HCT116 (cell line): ENCODE results near the gene RCL1. TPM values are rescaled to one million over a fixed set of nuclear protein-coding genes. Genes with fewer than 3 reads are reported as not detected.

Source experiments
- ATAC-seq: fragments of 200-7000 bp; cut with Tn5 transposase; 2 replicates; pipeline ENCODE4 v1.9.1; 2020; ENCODE audit warnings: mild to moderate bottlenecking, moderate library complexity
- BruUV-seq: library from RNA; stranded (reverse); fragments of 400-500 nt; replicated peaks from 2 replicates; lab custom pipeline; 2021; lab: Mats Ljungman, UMichigan
- CTCF ChIA-PET: fragments of 300-600 bp; sonication (Branson Sonifier 250); formaldehyde crosslinking; loops from one replicate; lab custom pipeline; 2021; ENCODE audit warnings: antibody characterized with exemption; lab: Charles Lee
- POLR2A ChIA-PET: fragments of 300-600, 350-600 bp; sonication (Branson Sonifier 250); formaldehyde crosslinking; loops from one replicate; lab custom pipeline; 2021; ENCODE audit warnings: antibody characterized with exemption; lab: Charles Lee
- RAD21 ChIA-PET, 2 experiments: fragments of 300-600 bp; sonication (Branson Sonifier 250); formaldehyde crosslinking; loops; one replicate each; lab custom pipeline; 2023; ENCODE audit warnings: low total read pairs in 2 of 2; ENCODE audit not compliant: uncharacterized antibody in 2 of 2, unreplicated experiment in 2 of 2, low non-redundant PET in 1 of 2; lab: Charles Lee
- DNase-seq: peaks from one replicate; pipeline ENCODE4 v3.0.0-alpha.2; 2010; ENCODE audit warnings: low read depth, low spot score
- H2AFZ ChIP-seq: fragments of 200-600 bp; shearing (Covaris generic), sonication (generic); 2 replicates; pipeline ENCODE4 v1.6.1; 2017; ENCODE audit warnings: low read depth, mixed run types, mixed read lengths, antibody characterized with exemption, low read length; ENCODE audit not compliant: poor library complexity, severe bottlenecking
- H3K27ac ChIP-seq: 2 replicates; pipeline ENCODE4 v1.5.1; 2012; ENCODE audit warnings: low read depth, low read length
- H3K27me3 ChIP-seq: fragments of 200-600 bp; sonication (generic); 2 replicates; pipeline ENCODE4 v1.6.1; 2016; ENCODE audit warnings: mixed run types, low read length, mixed read lengths; ENCODE audit not compliant: insufficient read depth
- H3K36me3 ChIP-seq, 2 experiments: fragments of 200-500 bp in 1 of 2; fragments of 200-600 bp in 1 of 2; sonication (Bioruptor generic) in 1 of 2; sonication (generic) in 1 of 2; 2 replicates each; pipeline versions ENCODE4 v1.5.1 to v1.6.1; 2014 to 2016; ENCODE audit warnings: low read length in 2 of 2, inconsistent platforms in 1 of 2, mixed read lengths in 1 of 2, mixed run types in 1 of 2; ENCODE audit not compliant: insufficient read depth in 2 of 2, control insufficient read depth in 1 of 2
- H3K4me1 ChIP-seq, 2 experiments: fragments of 200-600 bp in 1 of 2; sonication (generic) in 1 of 2; 2 replicates each; pipeline versions ENCODE4 v1.5.1 to v1.6.1; 2012 to 2017; ENCODE audit warnings: low read length in 2 of 2, inconsistent platforms in 1 of 2, mild to moderate bottlenecking in 1 of 2, mixed read lengths in 1 of 2, mixed run types in 1 of 2, moderate library complexity in 1 of 2; ENCODE audit not compliant: insufficient read depth in 2 of 2, control insufficient read depth in 1 of 2
- H3K4me2 ChIP-seq: fragments of 200-600 bp; sonication (generic); 2 replicates; pipeline ENCODE4 v1.6.1; 2017; ENCODE audit warnings: mixed run types, low read length, mixed read lengths
- H3K4me3 ChIP-seq, 2 experiments: fragments of 200-600 bp in 1 of 2; sonication (generic) in 1 of 2; replicated peaks in 1 of 2; 2 replicates each; pipeline ENCODE4 v1.5.1; 2011 to 2016; ENCODE audit warnings: low read length in 2 of 2, control low read depth in 1 of 2, low read depth in 1 of 2, mild to moderate bottlenecking in 1 of 2, mixed read lengths in 1 of 2, mixed run types in 1 of 2
- H3K79me2 ChIP-seq: fragments of 200-600 bp; sonication (generic); 2 replicates; pipeline ENCODE4 v1.6.1; 2017; ENCODE audit warnings: mild to moderate bottlenecking, mixed run types, low read length, moderate library complexity, mixed read lengths; ENCODE audit not compliant: insufficient read depth
- H3K9ac ChIP-seq: fragments of 200-600 bp; sonication (generic); 2 replicates; pipeline ENCODE4 v1.6.1; 2016; ENCODE audit warnings: low read length, mixed read lengths
- H3K9me2 ChIP-seq: fragments of 200-600 bp; sonication (generic), shearing (Covaris generic); 2 replicates; pipeline ENCODE4 v1.6.1; 2017; ENCODE audit warnings: mixed run types, mild to moderate bottlenecking, moderate library complexity; ENCODE audit not compliant: insufficient read depth
- H3K9me3 ChIP-seq, 2 experiments: fragments of 200-500 bp in 1 of 2; fragments of 200-600 bp in 1 of 2; sonication (Bioruptor generic) in 1 of 2; sonication (generic) in 1 of 2; 2 replicates each; pipeline ENCODE4 v1.6.1; 2014 to 2017; ENCODE audit warnings: low read length in 2 of 2, mixed read lengths in 2 of 2, inconsistent platforms in 1 of 2, low read depth in 1 of 2, mild to moderate bottlenecking in 1 of 2, mixed run types in 1 of 2, moderate library complexity in 1 of 2; ENCODE audit not compliant: control insufficient read depth in 1 of 2, insufficient read depth in 1 of 2
- H4K20me1 ChIP-seq: fragments of 200-600 bp; sonication (generic), shearing (Covaris generic); 2 replicates; pipeline ENCODE4 v1.6.1; 2017; ENCODE audit warnings: mixed run types, mild to moderate bottlenecking, moderate library complexity; ENCODE audit not compliant: insufficient read depth
- CBX3 ChIP-seq: IDR thresholded peaks from 2 replicates; pipeline ENCODE4 v1.6.1; 2012; ENCODE audit warnings: low read depth
- RAD21 ChIP-seq: IDR thresholded peaks from 2 replicates; pipeline ENCODE4 v1.6.1; 2012; ENCODE audit warnings: low read depth, mild to moderate bottlenecking
- SP1 ChIP-seq: IDR thresholded peaks from 2 replicates; pipeline ENCODE4 v1.6.1; 2012; ENCODE audit warnings: low read depth
- SRF ChIP-seq: IDR thresholded peaks from 2 replicates; pipeline ENCODE4 v1.6.1; 2012; ENCODE audit warnings: low read depth
- ZNF274 ChIP-seq: fragments of 200-500 bp; sonication (Bioruptor generic); IDR thresholded peaks from 2 replicates; pipeline ENCODE4 v1.6.1; 2014; ENCODE audit warnings: mild to moderate bottlenecking, low read depth, low read length, inconsistent platforms
- intact Hi-C: fragments of 100-400 bp; cut with micrococcal nuclease; formaldehyde crosslinking; loops from 2 replicates; pipeline ENCODE4 v1.10.0; 2022
- total RNA-seq: library from RNA; stranded (reverse); gene quantifications from one replicate; pipeline ENCODE4 v1.2.1, GENCODE V29; 2021; ENCODE audit not compliant: unreplicated experiment
- TF ChIP-seq, protein P1 (sequence below), 3 experiments: fragments of 200-600 bp in 1 of 3; sonication (generic) in 1 of 3; IDR thresholded peaks in 2 of 3; conservative IDR thresholded peaks in 1 of 3; 2 replicates each; pipeline ENCODE4 v1.5.1; 2012 to 2017; ENCODE audit warnings: low read depth in 2 of 3, low read length in 2 of 3, antibody characterized with exemption in 1 of 3, borderline replicate concordance in 1 of 3, control low read depth in 1 of 3, mild to moderate bottlenecking in 1 of 3, mixed read lengths in 1 of 3, mixed run types in 1 of 3, moderate library complexity in 1 of 3; ENCODE audit not compliant: insufficient read depth in 1 of 3

RCL1 gene
- total RNA-seq, 1 experiment from 2014 or later: 29.9 TPM

DNA sequence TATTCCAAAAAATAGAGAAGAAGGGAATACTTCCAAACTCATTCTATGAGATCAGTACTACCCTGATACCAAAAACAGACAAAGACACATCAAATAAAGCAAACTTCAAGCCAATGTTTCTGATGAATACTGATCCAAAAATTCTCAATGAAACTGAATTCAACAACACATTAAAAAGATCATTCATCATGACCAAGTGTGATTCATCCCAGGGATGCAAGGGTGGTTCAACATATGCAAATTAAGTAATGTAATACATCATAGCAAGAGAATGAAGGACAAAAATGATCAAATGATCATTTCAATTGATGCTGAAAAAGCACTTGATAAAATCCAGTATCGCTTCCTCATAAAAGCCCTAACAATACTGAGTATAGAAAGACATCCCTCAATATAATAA lies 4.9 kb upstream of the RCL1 start (continued):
- no peak for TF ChIP-seq CBX3
- no peak for TF ChIP-seq SRF
- TF ChIP-seq, protein P1, sequence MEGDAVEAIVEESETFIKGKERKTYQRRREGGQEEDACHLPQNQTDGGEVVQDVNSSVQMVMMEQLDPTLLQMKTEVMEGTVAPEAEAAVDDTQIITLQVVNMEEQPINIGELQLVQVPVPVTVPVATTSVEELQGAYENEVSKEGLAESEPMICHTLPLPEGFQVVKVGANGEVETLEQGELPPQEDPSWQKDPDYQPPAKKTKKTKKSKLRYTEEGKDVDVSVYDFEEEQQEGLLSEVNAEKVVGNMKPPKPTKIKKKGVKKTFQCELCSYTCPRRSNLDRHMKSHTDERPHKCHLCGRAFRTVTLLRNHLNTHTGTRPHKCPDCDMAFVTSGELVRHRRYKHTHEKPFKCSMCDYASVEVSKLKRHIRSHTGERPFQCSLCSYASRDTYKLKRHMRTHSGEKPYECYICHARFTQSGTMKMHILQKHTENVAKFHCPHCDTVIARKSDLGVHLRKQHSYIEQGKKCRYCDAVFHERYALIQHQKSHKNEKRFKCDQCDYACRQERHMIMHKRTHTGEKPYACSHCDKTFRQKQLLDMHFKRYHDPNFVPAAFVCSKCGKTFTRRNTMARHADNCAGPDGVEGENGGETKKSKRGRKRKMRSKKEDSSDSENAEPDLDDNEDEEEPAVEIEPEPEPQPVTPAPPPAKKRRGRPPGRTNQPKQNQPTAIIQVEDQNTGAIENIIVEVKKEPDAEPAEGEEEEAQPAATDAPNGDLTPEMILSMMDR (IDR thresholded peaks at IDR 0.05 in 2 of 3, conservative IDR thresholded peaks at IDR 0.05 in 1 of 3; ENCODE audit: borderline replicate concordance in 1 of 3, insufficient read depth in 1 of 3, low read depth in 2 of 3, low read length in 2 of 3): no peak
- TF ChIP-seq, all 23 proteins: peak for 0

DNA sequence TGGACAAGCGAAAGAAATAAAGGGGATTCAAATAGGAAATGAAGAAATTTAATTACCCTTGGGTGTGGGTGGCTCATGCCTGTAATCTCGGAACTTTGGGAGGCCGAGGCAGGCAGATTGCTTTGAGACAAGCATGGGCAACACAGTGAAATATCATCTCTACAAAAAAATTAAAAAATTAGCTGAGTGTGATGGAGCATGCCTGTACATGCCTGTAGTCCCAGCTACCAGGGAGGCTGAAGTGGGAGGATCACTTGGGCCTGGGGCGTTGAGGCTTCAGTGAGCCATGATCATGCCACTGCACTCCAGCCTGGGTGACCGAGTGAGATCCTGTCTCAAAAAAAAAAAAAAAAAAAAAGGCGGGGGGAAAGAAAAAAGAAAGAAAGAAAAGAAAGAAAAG lies 4.0 kb upstream of the RCL1 start:
- Histone ChIP-seq H3K4me2 (no peak overlapping the region), H3K4me3 (no peak overlapping the region), H3K9me2 (no peaks in the 10 kb centered on the region), H3K9ac (no peak overlapping the region), H3K27ac (no peak overlapping the region), H4K20me1 (no peaks in the 10 kb centered on the region), H3K9me3 (no peaks in the 10 kb centered on the region), H2AFZ (no peak overlapping the region), H3K4me1 (peaks cover 3 to 7% of the 10 kb centered on the region in 2 experiments; a peak in 2 of 4 replicates), H3K36me3 (no peaks in the 10 kb centered on the region), H3K79me2 (peaks cover 9% of the 10 kb centered on the region), H3K27me3 (no peaks in the 10 kb centered on the region)
- no peak for TF ChIP-seq ZNF274
- TF ChIP-seq CBX3: no peak
- TF ChIP-seq RAD21: no peak
- TF ChIP-seq SP1: no peak
- ChIA-PET POLR2A (no interaction called here), CTCF (no interaction called here), RAD21 (no interaction called here)
- BruUV-seq: no TSS peak
- intact Hi-C loops: no loop called here
- ATAC-seq (no peak), DNase-seq (no peak)
